IMR-90 (cell line): Measurements from ENCODE around the gene HAGHL.

ENCODE experiments used
- CEBPB ChIP-seq: IDR thresholded peaks from 2 replicates; pipeline ENCODE4 v1.6.1; 2012; ENCODE audit warnings: low read depth, low read length, improper control_type of control experiment
- CTCF ChIP-seq: conservative IDR thresholded peaks from 2 replicates; pipeline ENCODE4 v1.5.1; 2012; ENCODE audit warnings: mild to moderate bottlenecking, low read depth, low read length, improper control_type of control experiment
- MAFK ChIP-seq: IDR thresholded peaks from 2 replicates; pipeline ENCODE4 v1.6.1; 2012; ENCODE audit warnings: low read depth, low read length, improper control_type of control experiment
- MAZ ChIP-seq: IDR thresholded peaks from 2 replicates; pipeline ENCODE4 v1.6.1; 2012; ENCODE audit warnings: low read depth, mild to moderate bottlenecking, low read length, improper control_type of control experiment, moderate library complexity, borderline replicate concordance
- POLR2A ChIP-seq: IDR thresholded peaks from 2 replicates; pipeline ENCODE4 v1.6.1; 2012; ENCODE audit warnings: mild to moderate bottlenecking, low read depth, low read length
- RAD21 ChIP-seq: IDR thresholded peaks from 2 replicates; pipeline ENCODE4 v1.6.1; 2012; ENCODE audit warnings: low read length, improper control_type of control experiment
- RCOR1 ChIP-seq: IDR thresholded peaks from 2 replicates; pipeline ENCODE4 v1.6.1; 2012; ENCODE audit warnings: mild to moderate bottlenecking, low read length, improper control_type of control experiment; ENCODE audit not compliant: insufficient replicate concordance
- RFX5 ChIP-seq: IDR thresholded peaks from 2 replicates; pipeline ENCODE4 v1.8.0; 2012; ENCODE audit warnings: low read depth, mild to moderate bottlenecking, low read length, moderate library complexity

DNA sequence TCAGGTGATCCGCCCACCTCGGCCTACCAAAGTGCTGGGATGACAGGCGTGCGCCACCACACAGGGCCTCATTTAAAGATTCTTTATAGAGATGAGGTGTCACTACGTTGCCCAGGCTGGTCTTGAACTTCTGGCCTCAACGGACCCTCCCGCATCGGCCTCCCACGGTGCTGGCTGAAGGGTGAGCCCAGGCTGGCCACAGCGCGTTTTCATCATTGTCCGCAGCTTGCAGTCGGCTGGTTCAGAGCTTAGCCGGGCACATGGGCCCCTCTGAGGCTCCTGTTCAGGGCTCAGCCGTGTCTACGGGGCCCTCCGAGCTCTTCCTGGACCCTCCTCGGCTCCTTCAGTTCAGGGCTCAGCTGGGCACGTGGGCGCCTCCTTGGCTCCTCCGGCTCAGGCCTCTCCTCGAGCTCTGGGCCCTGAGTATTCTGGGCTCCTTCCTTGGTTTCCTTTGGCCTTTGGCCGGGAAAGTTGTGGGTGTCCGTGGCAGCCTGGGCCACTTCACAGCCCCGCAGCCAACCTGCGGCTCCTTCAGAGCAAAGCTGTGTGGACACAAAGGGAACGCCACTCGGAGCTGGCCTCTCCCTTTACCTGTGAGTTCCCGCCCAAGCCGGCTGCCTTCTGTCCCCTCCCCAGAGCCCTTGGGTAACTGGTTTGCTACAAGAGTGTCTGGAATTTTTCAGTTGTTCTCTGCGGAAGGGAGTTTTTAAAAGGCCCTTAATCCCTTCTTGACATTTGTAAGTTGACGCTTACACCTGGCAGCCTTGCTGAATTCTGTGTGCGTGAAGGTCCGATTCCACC lies 32.4 kb downstream of the HAGHL start:
- TF ChIP-seq RCOR1, result no peak
- TF ChIP-seq CTCF, result no peak
- no peak for TF ChIP-seq POLR2A
- no peak for TF ChIP-seq RFX5
- TF ChIP-seq CEBPB, result no peak
- TF ChIP-seq RAD21, result no peak
- TF ChIP-seq MAFK, result no peak
- TF ChIP-seq MAZ, result no peak
